Thyroid gland (tissue), 4 donors: Measurements from ENCODE around the gene MOGAT3.

Source experiments
- CTCF ChIP-seq, 6 experiments: fragments of 200-600 bp in 3 of 6; fragments of 450-650 bp in 3 of 6; sonication (generic) in 3 of 6; IDR thresholded peaks; one replicate each; pipeline ENCODE4 v1.5.1; 2016 to 2019; ENCODE audit warnings: antibody characterized with exemption in 6 of 6, mild to moderate bottlenecking in 2 of 6, inconsistent platforms in 1 of 6, moderate library complexity in 1 of 6
- POLR2A ChIP-seq, 2 donors: fragments of 450-650 bp; IDR thresholded peaks; one replicate each; pipeline ENCODE4 v1.6.1; 2017; ENCODE audit warnings: antibody characterized with exemption in 2 of 2, mild to moderate bottlenecking in 2 of 2, moderate library complexity in 1 of 2

GRCh38 chr7:101179713-101180112 lies 21.1 kb downstream of the MOGAT3 start:
- TF ChIP-seq POLR2A (IDR thresholded peaks at IDR 0.05): no peak
- no peak for TF ChIP-seq CTCF (IDR thresholded peaks at IDR 0.05)
